Measurements from ENCODE around the gene CHST12. TPM values are rescaled to one million over a fixed set of nuclear protein-coding genes. Genes with fewer than 3 reads are reported as not detected.

The CHST12 gene
- total RNA-seq, 6 donors from 2014 or later, result 10.2 to 35.9 (median 27.8) TPM

DNA sequence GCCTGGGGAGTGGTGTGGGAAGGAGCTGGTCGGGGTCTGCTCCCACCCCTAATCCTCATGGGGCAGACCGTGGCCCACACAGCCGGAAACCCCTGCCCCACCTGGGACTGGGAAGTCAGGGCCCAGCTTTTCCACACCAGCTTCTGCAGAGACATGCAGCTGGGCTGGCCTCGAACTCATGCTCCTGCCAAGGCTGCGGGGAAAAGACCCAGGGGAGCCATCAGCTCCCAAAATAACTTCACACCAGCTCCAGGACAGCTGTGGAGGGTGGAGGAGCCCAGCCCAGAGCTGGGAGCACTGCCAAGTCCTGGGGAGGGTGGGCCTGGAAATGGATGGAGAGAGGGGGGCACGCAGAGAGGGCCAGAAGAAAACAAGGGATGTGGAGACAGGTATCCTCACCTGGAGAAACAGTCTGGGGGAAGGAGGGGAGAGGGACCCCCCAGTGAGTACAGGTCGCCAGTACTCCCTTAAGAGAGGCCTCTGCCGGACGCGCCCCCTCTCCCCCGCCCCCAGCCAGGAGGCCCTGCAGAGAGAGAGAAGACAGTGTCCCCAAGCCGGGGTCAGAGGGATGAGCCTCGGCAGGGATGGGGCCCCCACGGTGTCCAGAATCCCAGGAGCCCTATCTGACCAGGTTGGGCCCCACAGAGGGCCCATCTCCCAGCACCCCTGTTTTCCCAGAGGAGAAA lies 84.3 kb downstream of the CHST12 start:
- H3K27ac ChIP-seq, result peak overlapping the region in 1 of 4 donors; percentile 37
- ATAC-seq (ENCODE audit: low FRiP score in 2 of 2) (peak in 1 of 2 donors; percentile 36), DNase-seq (peak in 1 of 2 donors; percentile 63)
- H3K4me3 ChIP-seq, result no peak overlapping the region
- WGBS, 2 donors, result 49 to 62% methylated on average over 8 to 14 of the region's 14 CpGs
- H3K4me1 ChIP-seq, result peaks cover 7 to 21% (median 17%) of the 10 kb centered on the region in 4 donors
- no peaks in the 10 kb centered on the region for H3K27me3 ChIP-seq
- TF ChIP-seq POLR2AphosphoS5 (IDR thresholded peaks at IDR 0.05) (no peak), EP300 (IDR thresholded peaks at IDR 0.05) (no peak), POLR2A (IDR thresholded peaks at IDR 0.05) (no peak)
- TF ChIP-seq, protein P1, sequence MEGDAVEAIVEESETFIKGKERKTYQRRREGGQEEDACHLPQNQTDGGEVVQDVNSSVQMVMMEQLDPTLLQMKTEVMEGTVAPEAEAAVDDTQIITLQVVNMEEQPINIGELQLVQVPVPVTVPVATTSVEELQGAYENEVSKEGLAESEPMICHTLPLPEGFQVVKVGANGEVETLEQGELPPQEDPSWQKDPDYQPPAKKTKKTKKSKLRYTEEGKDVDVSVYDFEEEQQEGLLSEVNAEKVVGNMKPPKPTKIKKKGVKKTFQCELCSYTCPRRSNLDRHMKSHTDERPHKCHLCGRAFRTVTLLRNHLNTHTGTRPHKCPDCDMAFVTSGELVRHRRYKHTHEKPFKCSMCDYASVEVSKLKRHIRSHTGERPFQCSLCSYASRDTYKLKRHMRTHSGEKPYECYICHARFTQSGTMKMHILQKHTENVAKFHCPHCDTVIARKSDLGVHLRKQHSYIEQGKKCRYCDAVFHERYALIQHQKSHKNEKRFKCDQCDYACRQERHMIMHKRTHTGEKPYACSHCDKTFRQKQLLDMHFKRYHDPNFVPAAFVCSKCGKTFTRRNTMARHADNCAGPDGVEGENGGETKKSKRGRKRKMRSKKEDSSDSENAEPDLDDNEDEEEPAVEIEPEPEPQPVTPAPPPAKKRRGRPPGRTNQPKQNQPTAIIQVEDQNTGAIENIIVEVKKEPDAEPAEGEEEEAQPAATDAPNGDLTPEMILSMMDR (IDR thresholded peaks at IDR 0.05), result no peak
- H3K9me3 ChIP-seq, result peaks cover 0 to 7% (median 5%) of the 10 kb centered on the region in 4 donors
- no peaks in the 10 kb centered on the region for H3K36me3 ChIP-seq

GRCh38 chr7:2488272-2488645 lies 84.8 kb downstream of the CHST12 start:
- peak overlapping the region in 3 of 4 donors; percentile 4 to 54 (median 26) for H3K27ac ChIP-seq
- WGBS, 2 donors, result 69 to 74% methylated on average over 8 of the region's 8 CpGs
- TF ChIP-seq POLR2AphosphoS5 (IDR thresholded peaks at IDR 0.05), result peak in 1 of 2 donors; percentile 6
- no peak for TF ChIP-seq POLR2A (IDR thresholded peaks at IDR 0.05)

DNA sequence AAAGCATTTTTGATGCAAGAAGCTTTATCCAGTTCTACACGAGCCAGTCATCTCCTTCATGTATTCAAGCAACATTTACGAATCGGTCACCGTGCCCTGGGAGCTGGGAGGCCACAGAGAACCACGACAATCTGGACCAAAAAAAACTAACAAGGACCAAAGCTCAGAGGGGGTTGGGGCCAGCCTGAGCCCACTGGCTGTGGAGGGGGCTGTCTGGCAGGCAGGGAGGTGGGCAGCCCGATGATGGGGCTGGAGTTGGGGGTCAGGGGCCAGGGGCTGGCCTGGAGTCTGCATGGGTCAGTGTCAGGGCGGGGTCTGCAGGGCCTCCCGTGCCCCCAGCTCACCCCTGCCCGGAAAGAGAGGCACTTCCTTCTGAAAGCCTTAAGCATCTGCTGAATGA lies 85.3 kb downstream of the CHST12 start:
- no peak for ATAC-seq (ENCODE audit: low FRiP score in 2 of 2)
- H3K27ac ChIP-seq, result peak overlapping the region in 3 of 4 donors; percentile 4 to 54 (median 26)
- WGBS, 2 donors, result 35 to 42% methylated on average over 2 to 9 of the region's 9 CpGs
- H3K36me3 ChIP-seq, result no peaks in the 10 kb centered on the region
- DNase-seq, result peak in 1 of 2 donors; percentile 60
- H3K4me1 ChIP-seq, result peaks cover 15 to 30% (median 24%) of the 10 kb centered on the region in 4 donors
- no peaks in the 10 kb centered on the region for H3K27me3 ChIP-seq
- TF ChIP-seq POLR2A (IDR thresholded peaks at IDR 0.05) (no peak), EP300 (IDR thresholded peaks at IDR 0.05) (no peak), POLR2AphosphoS5 (IDR thresholded peaks at IDR 0.05) (no peak)
- TF ChIP-seq, protein P1 (IDR thresholded peaks at IDR 0.05), result no peak
- no peak overlapping the region for H3K4me3 ChIP-seq
- no peaks in the 10 kb centered on the region for H3K9me3 ChIP-seq

More at GRCh38 chr7:2488272-2488645, 84.8 kb downstream of the CHST12 start:
- Histone ChIP-seq H3K36me3 (no peaks in the 10 kb centered on the region), H3K4me1 (peaks cover 11 to 26% (median 19%) of the 10 kb centered on the region in 4 donors), H3K4me3 (no peak overlapping the region), H3K27me3 (no peaks in the 10 kb centered on the region), H3K9me3 (peaks cover 0 to 2% (median under 1%) of the 10 kb centered on the region in 4 donors)
- DNase-seq (no peak), ATAC-seq (ENCODE audit: low FRiP score in 2 of 2) (peak in 1 of 2 donors; percentile 30)

- H3K4me1 ChIP-seq, result peaks cover 27 to 42% (median 34%) of the 10 kb centered on the region in 4 donors
- TF ChIP-seq EP300 (IDR thresholded peaks at IDR 0.05) (no peak), POLR2AphosphoS5 (IDR thresholded peaks at IDR 0.05) (no peak), POLR2A (IDR thresholded peaks at IDR 0.05) (no peak)
- TF ChIP-seq, protein P1 (IDR thresholded peaks at IDR 0.05), result no peak
- no peak overlapping the region for H3K4me3 ChIP-seq
- H3K9me3 ChIP-seq, result no peaks in the 10 kb centered on the region
- WGBS, 2 donors, result 34 to 62% methylated on average over 4 to 13 of the region's 13 CpGs
- no peaks in the 10 kb centered on the region for H3K36me3 ChIP-seq
- DNase-seq (peak in 1 of 2 donors; percentile 61), ATAC-seq (ENCODE audit: low FRiP score in 2 of 2) (no peak)
- H3K27ac ChIP-seq, result peak overlapping the region in 2 of 4 donors; percentile 35 to 57
- H3K27me3 ChIP-seq, result no peaks in the 10 kb centered on the region
Measured at GRCh38 chr7:2490181-2490651, 86.8 kb downstream of the CHST12 start.

DNA sequence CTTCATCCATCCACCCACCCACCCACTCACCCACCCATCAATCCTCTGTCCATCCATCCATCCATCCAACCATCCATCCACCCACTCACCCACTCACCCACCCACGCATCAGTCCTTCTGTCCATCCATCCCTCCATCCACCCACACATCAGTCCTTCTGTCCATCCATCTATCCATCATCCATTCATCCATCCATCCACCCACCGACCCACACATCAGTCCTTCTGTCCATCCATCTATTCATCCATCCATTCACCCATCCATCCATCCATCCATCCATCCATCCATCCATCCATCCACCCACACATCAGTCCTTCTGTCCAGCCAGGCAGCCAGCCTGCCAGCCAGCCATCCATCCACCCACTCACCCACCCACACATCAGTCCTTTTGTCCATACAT lies 88.6 kb downstream of the CHST12 start:
- no peak for TF ChIP-seq POLR2AphosphoS5 (IDR thresholded peaks at IDR 0.05)
- TF ChIP-seq, protein P1 (IDR thresholded peaks at IDR 0.05), result no peak
- no peak for TF ChIP-seq POLR2A (IDR thresholded peaks at IDR 0.05)
- no peak for TF ChIP-seq EP300 (IDR thresholded peaks at IDR 0.05)
- H3K36me3 ChIP-seq, result no peaks in the 10 kb centered on the region
- 89 to 96% methylated on average over 2 of the region's 2 CpGs for WGBS, 2 donors
- no peak for DNase-seq
- no peak overlapping the region for H3K27ac ChIP-seq
- H3K27me3 ChIP-seq, result no peaks in the 10 kb centered on the region
- H3K9me3 ChIP-seq, result no peaks in the 10 kb centered on the region
- ATAC-seq (ENCODE audit: low FRiP score in 2 of 2), result no peak
- H3K4me3 ChIP-seq, result no peak overlapping the region
- peaks cover 27 to 42% (median 34%) of the 10 kb centered on the region in 4 donors for H3K4me1 ChIP-seq
